ENCODE data around the gene P4HB.

Gene P4HB

DNA sequence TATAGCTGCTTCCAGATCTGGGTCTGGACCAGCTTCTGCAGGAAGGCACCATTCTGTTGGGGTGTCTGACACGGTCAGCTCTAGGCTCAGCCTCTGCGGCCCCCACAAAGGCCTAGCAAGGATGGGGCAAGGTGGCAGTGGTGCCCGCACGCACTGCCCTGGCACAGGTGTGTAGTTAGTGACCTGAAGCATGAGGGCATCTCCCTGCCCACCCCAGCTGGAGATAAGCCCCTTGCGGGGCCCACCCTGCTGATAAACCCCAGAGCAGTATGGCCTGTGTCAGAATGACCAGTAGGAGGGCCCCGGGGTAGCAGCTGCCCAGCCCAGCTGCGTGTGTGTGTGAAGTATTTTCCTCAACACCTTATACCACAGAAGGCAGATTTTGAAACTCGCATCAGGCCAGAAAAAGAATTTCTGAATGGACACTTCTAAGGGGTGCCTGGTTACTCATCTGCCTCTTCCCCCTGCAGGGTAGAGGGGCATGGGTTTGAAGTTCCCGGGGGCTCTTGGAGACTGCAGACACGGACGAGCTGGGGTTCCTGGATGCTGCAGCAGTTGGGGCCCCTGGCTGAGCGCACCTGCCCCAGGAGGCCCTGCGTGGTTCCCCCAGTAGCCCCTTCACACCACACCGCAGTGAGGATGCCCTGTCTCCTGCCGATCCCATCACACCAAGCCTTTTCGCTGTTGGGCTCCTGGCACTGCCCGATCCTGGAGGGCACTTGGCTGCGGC, 6.3 kb upstream of the P4HB start:
- TF ChIP-seq, protein P1, sequence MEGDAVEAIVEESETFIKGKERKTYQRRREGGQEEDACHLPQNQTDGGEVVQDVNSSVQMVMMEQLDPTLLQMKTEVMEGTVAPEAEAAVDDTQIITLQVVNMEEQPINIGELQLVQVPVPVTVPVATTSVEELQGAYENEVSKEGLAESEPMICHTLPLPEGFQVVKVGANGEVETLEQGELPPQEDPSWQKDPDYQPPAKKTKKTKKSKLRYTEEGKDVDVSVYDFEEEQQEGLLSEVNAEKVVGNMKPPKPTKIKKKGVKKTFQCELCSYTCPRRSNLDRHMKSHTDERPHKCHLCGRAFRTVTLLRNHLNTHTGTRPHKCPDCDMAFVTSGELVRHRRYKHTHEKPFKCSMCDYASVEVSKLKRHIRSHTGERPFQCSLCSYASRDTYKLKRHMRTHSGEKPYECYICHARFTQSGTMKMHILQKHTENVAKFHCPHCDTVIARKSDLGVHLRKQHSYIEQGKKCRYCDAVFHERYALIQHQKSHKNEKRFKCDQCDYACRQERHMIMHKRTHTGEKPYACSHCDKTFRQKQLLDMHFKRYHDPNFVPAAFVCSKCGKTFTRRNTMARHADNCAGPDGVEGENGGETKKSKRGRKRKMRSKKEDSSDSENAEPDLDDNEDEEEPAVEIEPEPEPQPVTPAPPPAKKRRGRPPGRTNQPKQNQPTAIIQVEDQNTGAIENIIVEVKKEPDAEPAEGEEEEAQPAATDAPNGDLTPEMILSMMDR (IDR thresholded peaks at IDR 0.05; ENCODE audit: low read depth, low read length) = no peak
- no peak overlapping the region for H3K4me3 ChIP-seq (ENCODE audit: low read depth, low read length)

DNA sequence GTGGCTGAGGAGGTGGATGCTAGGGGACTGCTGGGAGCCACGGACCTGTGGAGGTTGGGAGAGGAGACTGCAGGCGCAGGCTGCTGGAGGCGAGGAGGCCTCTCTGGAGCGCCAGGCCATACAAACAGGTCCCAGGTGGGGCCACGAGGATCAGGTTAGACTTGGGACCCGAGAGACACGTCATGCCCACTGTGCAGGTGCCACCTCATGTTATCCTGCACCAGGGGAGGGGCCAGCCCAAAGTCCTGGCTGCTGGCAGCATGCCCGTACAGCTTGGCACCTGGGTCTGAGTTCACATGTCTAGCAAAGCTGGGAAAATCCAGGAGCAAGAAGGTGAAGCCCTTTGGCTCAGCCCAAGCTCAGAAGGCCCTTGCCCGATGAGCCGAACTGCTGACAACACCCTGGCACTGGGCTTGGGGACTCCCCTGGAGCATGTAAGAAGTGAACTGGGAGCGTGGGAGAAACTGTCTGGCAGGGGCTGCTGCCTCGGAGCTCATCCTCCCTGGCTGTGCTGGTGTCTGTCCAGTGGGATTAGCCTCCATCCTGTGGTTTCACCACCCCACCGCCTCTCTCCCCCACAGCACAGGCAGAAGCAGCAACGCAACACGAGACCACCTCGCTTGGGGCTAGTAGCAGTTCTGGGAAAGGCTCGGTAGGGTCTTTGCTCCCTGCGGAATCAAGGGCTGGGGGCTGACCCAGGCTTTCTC, 5.6 kb upstream of the P4HB start:
- H3K4me3 ChIP-seq (ENCODE audit: low read depth, low read length) = no peak overlapping the region
- TF ChIP-seq, protein P1 (IDR thresholded peaks at IDR 0.05; ENCODE audit: low read depth, low read length) = no peak

DNA sequence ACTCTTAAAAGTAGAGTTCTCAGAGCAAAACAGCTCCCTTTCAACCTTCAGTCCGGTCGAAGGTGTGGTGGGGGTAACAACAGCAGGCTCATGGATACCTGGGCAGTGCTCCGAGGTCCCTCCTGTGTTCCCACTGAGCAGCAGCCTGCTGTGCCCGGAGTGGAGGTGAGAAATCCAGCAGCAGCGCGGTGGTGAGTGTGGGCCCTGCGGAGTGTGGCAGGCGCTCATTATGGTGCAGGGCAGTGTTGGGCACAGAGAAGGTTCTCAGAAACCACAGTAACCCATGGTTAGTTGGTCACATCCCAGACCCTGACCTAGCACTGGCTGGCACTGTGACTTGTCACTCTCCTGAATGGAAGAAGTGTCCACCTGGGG, 5.0 kb upstream of the P4HB start:
- no peak overlapping the region for H3K4me3 ChIP-seq (ENCODE audit: low read depth, low read length)
- TF ChIP-seq, protein P1 (IDR thresholded peaks at IDR 0.05; ENCODE audit: low read depth, low read length) = no peak

DNA sequence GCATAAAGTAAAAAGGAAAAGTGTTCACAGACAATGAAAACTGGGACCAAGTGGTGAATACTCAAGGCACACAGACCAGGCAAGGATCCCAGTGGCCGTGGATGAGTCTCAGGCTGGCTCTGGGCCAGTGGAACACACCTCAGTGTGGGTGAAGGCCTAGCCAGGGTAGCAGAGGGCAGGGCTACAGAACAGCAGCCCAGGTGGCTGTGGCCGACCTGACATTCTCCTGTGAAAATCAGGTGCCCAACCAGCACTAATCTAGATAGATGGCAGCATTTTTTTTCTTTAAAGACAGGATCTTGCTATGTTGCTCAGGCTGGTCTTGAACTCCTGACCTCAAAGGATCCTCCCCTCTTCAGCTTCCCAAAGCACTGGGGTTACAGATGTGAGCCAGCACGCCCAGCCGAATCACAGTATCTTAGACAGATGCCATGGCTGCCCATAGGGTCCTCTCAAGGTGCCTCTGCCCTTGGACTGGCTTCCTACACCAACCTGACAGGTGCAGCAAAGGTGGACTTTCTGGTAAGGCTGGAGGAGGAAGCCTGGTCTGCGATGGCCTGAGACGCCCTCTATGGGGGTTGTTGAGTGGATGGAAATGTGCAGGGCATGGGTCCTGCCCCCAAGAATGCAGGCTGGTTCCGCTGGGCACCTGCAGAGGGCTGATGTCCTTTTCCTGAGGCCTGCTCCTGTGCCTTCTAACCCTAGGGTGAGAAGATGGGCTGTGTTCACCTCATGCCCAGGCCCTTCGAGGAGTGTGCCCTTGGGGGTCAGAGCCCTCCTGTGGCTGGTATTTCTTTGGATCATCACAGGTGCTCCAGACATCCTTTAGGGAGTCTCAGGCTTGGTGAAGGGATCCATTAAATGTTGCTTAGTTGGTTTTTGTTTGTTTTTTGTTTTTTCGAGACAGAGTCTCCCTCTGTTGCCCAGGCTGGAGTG, 3.8 kb upstream of the P4HB start:
- no peak overlapping the region for H3K4me3 ChIP-seq (ENCODE audit: low read depth, low read length)
- TF ChIP-seq, protein P1 (IDR thresholded peaks at IDR 0.05; ENCODE audit: low read depth, low read length) = no peak

DNA sequence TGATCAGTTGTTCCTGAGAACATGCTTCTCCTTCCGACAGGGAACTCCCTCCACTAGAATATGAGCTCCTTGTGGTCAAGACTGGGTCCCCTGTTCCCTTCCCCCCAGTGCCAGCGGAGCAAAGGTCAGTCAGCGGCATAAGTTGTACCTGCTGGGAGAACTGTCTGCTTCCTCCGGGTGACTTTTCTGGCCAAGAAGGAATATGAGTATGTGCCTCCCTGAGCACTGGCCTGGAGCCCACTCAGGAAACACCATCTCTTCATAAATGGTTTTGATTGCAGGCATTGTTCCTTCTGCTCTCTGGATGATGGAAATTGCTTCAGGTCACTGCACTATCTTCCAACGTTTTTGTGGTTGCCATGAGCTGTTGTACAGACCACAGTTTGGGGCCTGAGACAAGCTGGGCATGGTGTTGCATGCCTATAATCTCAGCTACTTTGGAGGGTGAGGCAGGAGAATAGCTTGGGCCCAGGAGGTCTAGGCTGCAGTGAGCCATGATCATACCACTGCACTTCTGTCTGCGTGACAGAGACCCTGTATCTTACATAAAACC, 2.9 kb upstream of the P4HB start:
- TF ChIP-seq, protein P1 (IDR thresholded peaks at IDR 0.05; ENCODE audit: low read depth, low read length) = no peak
- H3K4me3 ChIP-seq (ENCODE audit: low read depth, low read length) = no peak overlapping the region

DNA sequence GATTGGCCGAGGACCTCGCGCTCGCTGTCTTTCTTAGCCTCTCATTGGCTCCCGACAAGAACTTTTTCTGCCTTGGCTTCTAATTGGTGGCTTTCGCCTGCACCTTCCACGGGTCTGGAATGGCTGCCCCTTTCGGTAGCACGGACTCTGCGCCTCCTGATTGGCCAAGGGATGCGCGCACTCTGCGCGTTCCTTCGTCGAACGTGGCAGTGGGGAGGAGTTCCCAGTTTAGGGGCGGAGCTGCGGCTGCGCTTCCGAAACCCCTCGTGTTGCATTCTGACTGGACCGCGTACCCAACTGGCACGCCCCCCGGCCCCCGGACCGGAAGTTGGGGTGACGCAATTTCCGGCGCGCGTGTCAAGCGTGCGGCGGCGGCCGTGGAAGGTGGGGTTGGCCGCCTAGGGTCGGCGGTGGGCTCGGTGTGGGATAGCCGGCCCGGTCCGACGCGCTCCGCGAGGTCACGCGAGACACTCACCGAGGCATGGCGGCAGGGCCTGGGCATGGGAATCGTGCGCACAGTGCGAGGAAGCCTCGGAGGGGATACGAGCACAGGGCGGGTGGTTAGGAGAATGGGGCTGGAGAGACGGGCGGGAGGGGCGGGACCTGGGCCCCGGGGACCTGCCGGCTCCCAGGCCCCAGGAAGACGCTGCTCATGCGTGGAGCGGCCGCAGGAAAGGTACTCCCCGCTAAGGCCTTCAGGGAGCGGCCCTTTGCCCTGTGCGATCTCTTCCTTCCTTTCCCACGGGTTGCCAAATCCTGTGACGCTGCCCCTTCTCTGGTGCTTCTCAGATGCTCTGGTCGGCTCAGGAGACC, 627 bp upstream of the P4HB start:
- H3K4me3 ChIP-seq (ENCODE audit: low read depth, low read length) = peak overlapping the region; percentile 84
- TF ChIP-seq, protein P1 (IDR thresholded peaks at IDR 0.05; ENCODE audit: low read depth, low read length) = no peak
